Transverse colon (tissue), 4 donors: ENCODE results near the gene AP1S3. TPM values are rescaled to one million over a fixed set of nuclear protein-coding genes. Genes with fewer than 3 reads are reported as not detected.

ENCODE experiments used
- DNase-seq: peaks from one replicate; pipeline ENCODE4 v3.0.0-alpha.2; 2019
- H3K27ac ChIP-seq, 4 donors: fragments of 200-600 bp; sonication (generic); 2 replicates each; pipeline ENCODE4 v1.5.1; 2016 to 2018; ENCODE audit warnings: inconsistent platforms in 4 of 4
- H3K27me3 ChIP-seq: fragments of 200-600 bp; sonication (generic); 2 replicates; pipeline ENCODE4 v1.5.1; 2017; ENCODE audit warnings: inconsistent platforms
- H3K36me3 ChIP-seq, 4 donors: fragments of 200-600 bp; sonication (generic); 2 replicates each; pipeline ENCODE4 v1.5.1; 2017 to 2019; ENCODE audit warnings: inconsistent platforms in 4 of 4
- H3K4me1 ChIP-seq, 4 donors: fragments of 200-600 bp; sonication (generic); 2 replicates each; pipeline ENCODE4 v1.5.1; 2017 to 2020; ENCODE audit warnings: inconsistent platforms in 4 of 4
- H3K4me3 ChIP-seq, 4 donors: fragments of 200-600 bp; sonication (generic); 1 replicate in 1 of 4; 2 replicates in 3 of 4; pipeline versions ENCODE4 v1.5.1 to v1.6.1; 2017 to 2019; ENCODE audit warnings: inconsistent platforms in 4 of 4
- H3K9me3 ChIP-seq, 2 donors: fragments of 200-600 bp; sonication (generic); 2 replicates each; pipeline ENCODE4 v1.5.1; 2017 to 2019; ENCODE audit warnings: inconsistent platforms in 2 of 2
- CTCF ChIP-seq, 5 experiments: fragments of 200-600 bp in 3 of 5; fragments of 450-650 bp in 2 of 5; sonication (generic) in 3 of 5; IDR thresholded peaks; 1 replicate in 2 of 5; 2 replicates in 3 of 5; pipeline ENCODE4 v1.5.1; 2016 to 2017; ENCODE audit warnings: antibody characterized with exemption in 5 of 5, inconsistent platforms in 3 of 5, mild to moderate bottlenecking in 2 of 5, moderate library complexity in 1 of 5
- EP300 ChIP-seq: sonication (generic); formaldehyde crosslinking; IDR thresholded peaks from one replicate; pipeline ENCODE4 v1.6.1; 2017; ENCODE audit warnings: antibody characterized with exemption, low read depth
- POLR2A ChIP-seq: fragments of 450-650 bp; IDR thresholded peaks from one replicate; pipeline ENCODE4 v1.6.1; 2016; ENCODE audit warnings: antibody characterized with exemption, mild to moderate bottlenecking, moderate library complexity
- POLR2AphosphoS5 ChIP-seq, 3 donors: sonication (generic); formaldehyde crosslinking; IDR thresholded peaks; one replicate each; pipeline ENCODE4 v1.6.1; 2016; ENCODE audit warnings: antibody characterized with exemption in 3 of 3
- WGBS, 2 donors: methylation state at CpG; one replicate each; pipeline ENCODE4 v1.1.5; 2018; ENCODE audit warnings: low coverage in 1 of 2; 5-methylcytosine and 5-hydroxymethylcytosine counted together
- in situ Hi-C, 4 donors: fragments of 200-750 bp; cut with MboI; loops; one replicate each; pipeline versions ENCODE4 v1.15.0 to v1.15.1; 2017; ENCODE audit warnings: low sequenced_read_pairs in 3 of 4, low pct_ligation_motif_present in 1 of 4, low pct_unique_long_range_greater_than_20kb in 1 of 4
- intact Hi-C: fragments of 100-400 bp; cut with DNase I; formaldehyde crosslinking; loops from one replicate; pipeline ENCODE4 v1.15.1; 2023; ENCODE audit warnings: low total_unique reads
- total RNA-seq, 4 donors: library from RNA; depleted of rRNA; stranded (reverse); fragments of >200 nt; gene quantifications; one replicate each; pipeline ENCODE4 v1.1.0, GENCODE V29; 2016

The AP1S3 gene
- total RNA-seq, 4 donors from 2014 or later, result 2.3 to 6.7 (median 3.0) TPM; not detected in 1

DNA sequence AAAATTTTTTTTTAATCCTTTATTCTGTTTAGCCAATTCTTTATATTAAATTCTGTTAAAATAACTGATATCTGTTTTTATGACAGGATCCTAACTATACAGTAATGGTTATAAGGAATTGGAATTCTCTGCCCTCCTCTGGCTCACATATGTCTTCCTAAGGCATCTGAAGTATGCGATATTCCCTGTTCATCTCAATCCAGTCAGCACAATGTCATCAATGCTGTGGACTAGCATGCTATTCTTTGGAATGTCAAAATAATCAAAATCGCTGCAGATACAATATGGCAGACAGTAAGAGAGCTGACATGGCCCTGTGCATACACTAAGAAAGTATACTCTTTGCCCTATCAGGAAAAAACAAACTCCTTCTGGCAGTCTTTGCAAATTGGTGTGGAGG, 107.6 kb downstream of the AP1S3 start:
- H3K27ac ChIP-seq, result no peak overlapping the region
- H3K27me3 ChIP-seq, result no peaks in the 10 kb centered on the region
- H3K9me3 ChIP-seq, result no peaks in the 10 kb centered on the region
- TF ChIP-seq CTCF (IDR thresholded peaks at IDR 0.05) (no peak), POLR2A (no peak), EP300 (no peak), POLR2AphosphoS5 (IDR thresholded peaks at IDR 0.05) (no peak)
- WGBS, 2 donors, result 93 to 94% methylated on average over 2 of the region's 2 CpGs
- DNase-seq, result no peak
- peaks cover 0 to 7% (median 0%) of the 10 kb centered on the region in 4 donors for H3K4me1 ChIP-seq
- no peak overlapping the region for H3K4me3 ChIP-seq
- in situ Hi-C loops, result no loop called here
- intact Hi-C loops, result no loop called here
- H3K36me3 ChIP-seq, result no peaks in the 10 kb centered on the region

GRCh38 chr2:223727562-223727961, 109.8 kb downstream of the AP1S3 start:
- intact Hi-C loops, result no loop called here
- in situ Hi-C loops, result no loop called here
- TF ChIP-seq CTCF (IDR thresholded peaks at IDR 0.05) (peak in 4 of 5 experiments; percentile 25 to 48 (median 34)), POLR2A (no peak)

GRCh38 chr2:223725986-223726970, 111.1 kb downstream of the AP1S3 start:
- Histone ChIP-seq H3K36me3 (no peaks in the 10 kb centered on the region), H3K9me3 (no peaks in the 10 kb centered on the region), H3K4me1 (peaks cover 0 to 7% (median 0%) of the 10 kb centered on the region in 4 donors), H3K27ac (peak overlapping the region; percentile 24 to 57 (median 36)), H3K27me3 (no peaks in the 10 kb centered on the region), H3K4me3 (no peak overlapping the region)
- DNase-seq, result no peak
- WGBS, 2 donors, result 57 to 90% methylated on average over 1 to 8 of the region's 8 CpGs
- no peak for TF ChIP-seq CTCF (IDR thresholded peaks at IDR 0.05)
- TF ChIP-seq POLR2A, result no peak
- no peak for TF ChIP-seq EP300
- no peak for TF ChIP-seq POLR2AphosphoS5 (IDR thresholded peaks at IDR 0.05)
- intact Hi-C loops, result no loop called here
- in situ Hi-C loops, result no loop called here

More at GRCh38 chr2:223727562-223727961, 109.8 kb downstream of the AP1S3 start:
- Histone ChIP-seq H3K9me3 (no peaks in the 10 kb centered on the region), H3K27ac (no peak overlapping the region), H3K27me3 (no peaks in the 10 kb centered on the region), H3K4me1 (peaks cover 0 to 7% (median 0%) of the 10 kb centered on the region in 4 donors), H3K36me3 (no peaks in the 10 kb centered on the region), H3K4me3 (no peak overlapping the region)
- peak; percentile 10 for DNase-seq
- 6 to 55% methylated on average over 3 to 7 of the region's 7 CpGs for WGBS, 2 donors

DNA sequence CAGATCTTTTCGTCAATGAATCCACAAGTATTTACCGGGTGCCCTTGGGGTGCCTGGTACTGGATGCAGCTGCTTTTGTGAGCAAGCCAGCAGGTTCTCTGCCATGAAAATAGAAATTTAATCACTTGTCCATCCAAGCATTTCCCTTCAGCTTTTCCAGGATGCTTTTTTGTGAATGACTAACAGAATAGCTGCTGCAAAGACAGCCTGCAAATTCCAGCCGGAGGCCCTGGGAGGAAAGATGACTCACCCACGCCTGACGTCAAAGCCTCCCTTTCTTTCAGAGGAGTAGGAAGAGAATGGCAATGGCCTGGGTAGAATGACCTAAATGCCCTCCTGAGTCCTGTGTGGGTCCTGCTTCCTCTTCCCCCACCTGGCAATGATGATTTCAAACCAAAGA, 111.9 kb downstream of the AP1S3 start:
- H3K27ac ChIP-seq, result peak overlapping the region; percentile 24 to 57 (median 36)
- WGBS, 2 donors, result 27 to 54% methylated on average over 4 to 5 of the region's 5 CpGs
- H3K9me3 ChIP-seq, result no peaks in the 10 kb centered on the region
- no peak overlapping the region for H3K4me3 ChIP-seq
- peak; percentile 31 for DNase-seq
- TF ChIP-seq POLR2A (no peak), CTCF (IDR thresholded peaks at IDR 0.05) (no peak), EP300 (no peak), POLR2AphosphoS5 (IDR thresholded peaks at IDR 0.05) (peak in 1 of 3 donors; percentile 27)
- no peaks in the 10 kb centered on the region for H3K36me3 ChIP-seq
- intact Hi-C loops, result no loop called here
- in situ Hi-C loops, result no loop called here
- H3K4me1 ChIP-seq, result peaks cover 0 to 7% (median 0%) of the 10 kb centered on the region in 4 donors
- H3K27me3 ChIP-seq, result no peaks in the 10 kb centered on the region
